AG09309 (cell line): ENCODE results near the gene HK2.

ENCODE experiments used
- DNase-seq: peaks from one replicate; pipeline ENCODE4 v3.0.0-alpha.2; 2010; ENCODE audit warnings: low read depth
- H3K4me3 ChIP-seq: 2 replicates; pipeline ENCODE4 v1.5.1; 2011; ENCODE audit warnings: mild to moderate bottlenecking, low read depth, low read length, moderate library complexity; ENCODE audit not compliant: control insufficient read depth
- CTCF ChIP-seq: IDR thresholded peaks from 2 replicates; pipeline ENCODE4 v1.5.1; 2011; ENCODE audit warnings: mild to moderate bottlenecking, low read depth, low read length, inconsistent platforms; ENCODE audit not compliant: insufficient read depth, control insufficient read depth; ENCODE audit errors: missing control alignments

Gene HK2

GRCh38 chr2:74884118-74884762 lies 50.3 kb downstream of the HK2 start:
- no peak for TF ChIP-seq CTCF
- DNase-seq = no peak
- no peak overlapping the region for H3K4me3 ChIP-seq

GRCh38 chr2:74884866-74885265 lies 50.9 kb downstream of the HK2 start:
- no peak for TF ChIP-seq CTCF
- H3K4me3 ChIP-seq = no peak overlapping the region
- no peak for DNase-seq

GRCh38 chr2:74886251-74886650 lies 52.3 kb downstream of the HK2 start:
- no peak overlapping the region for H3K4me3 ChIP-seq
- TF ChIP-seq CTCF = no peak
- DNase-seq = no peak

GRCh38 chr2:74886811-74887210 lies 52.9 kb downstream of the HK2 start:
- H3K4me3 ChIP-seq = no peak overlapping the region
- no peak for TF ChIP-seq CTCF
- DNase-seq = no peak

- DNase-seq = peak; percentile 88
- no peak for TF ChIP-seq CTCF
- H3K4me3 ChIP-seq = no peak overlapping the region
These were observed 53.6 kb downstream of the HK2 start for GRCh38 chr2:74887445-74887951.

- peak; percentile 9 for TF ChIP-seq CTCF
- H3K4me3 ChIP-seq = no peak overlapping the region
- no peak for DNase-seq
These were observed 54.2 kb downstream of the HK2 start for GRCh38 chr2:74887960-74888700.
